Measurements from ENCODE around the gene SDK1.
"Not testable (repeated sequence)": the region's sequence is repeated elsewhere in the genome, so short reads cannot be mapped to it uniquely, and the experiment has no call there.

DNA sequence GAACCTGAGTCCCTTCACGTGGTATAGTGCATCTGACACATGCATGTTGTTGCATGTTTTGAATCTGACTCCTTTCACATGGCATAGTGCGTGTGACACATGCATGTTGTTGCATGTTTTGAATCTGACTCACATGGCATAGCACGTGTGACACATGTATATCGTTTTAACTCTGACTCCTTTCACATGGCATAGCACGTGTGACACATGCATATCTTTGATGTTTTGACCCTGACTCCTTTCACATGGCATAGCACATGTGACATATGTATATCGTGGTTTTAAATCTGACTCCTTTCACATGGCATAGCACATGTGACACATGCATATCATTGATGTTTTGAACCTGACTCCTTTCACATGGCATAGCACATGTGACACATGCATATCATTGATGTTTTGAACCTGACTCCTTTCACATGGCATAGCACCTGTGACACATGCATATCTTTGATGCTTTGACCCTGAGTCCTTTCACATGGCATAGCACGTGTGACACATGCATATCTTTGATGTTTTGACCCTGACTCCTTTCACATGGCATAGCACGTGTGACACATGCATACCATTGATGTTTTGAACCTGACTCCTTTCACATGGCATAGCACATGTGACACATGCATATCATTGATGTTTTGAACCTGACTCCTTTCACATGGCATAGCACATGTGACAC, 454.9 kb downstream of the SDK1 start:
- TF ChIP-seq, protein P1, sequence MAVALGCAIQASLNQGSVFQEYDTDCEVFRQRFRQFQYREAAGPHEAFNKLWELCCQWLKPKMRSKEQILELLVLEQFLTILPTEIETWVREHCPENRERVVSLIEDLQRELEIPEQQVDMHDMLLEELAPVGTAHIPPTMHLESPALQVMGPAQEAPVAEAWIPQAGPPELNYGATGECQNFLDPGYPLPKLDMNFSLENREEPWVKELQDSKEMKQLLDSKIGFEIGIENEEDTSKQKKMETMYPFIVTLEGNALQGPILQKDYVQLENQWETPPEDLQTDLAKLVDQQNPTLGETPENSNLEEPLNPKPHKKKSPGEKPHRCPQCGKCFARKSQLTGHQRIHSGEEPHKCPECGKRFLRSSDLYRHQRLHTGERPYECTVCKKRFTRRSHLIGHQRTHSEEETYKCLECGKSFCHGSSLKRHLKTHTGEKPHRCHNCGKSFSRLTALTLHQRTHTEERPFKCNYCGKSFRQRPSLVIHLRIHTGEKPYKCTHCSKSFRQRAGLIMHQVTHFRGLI (tag by site-specific recombination; IDR thresholded peaks at IDR 0.05): not testable (repeated sequence)
- TF ChIP-seq CTCF (tag by site-specific recombination; IDR thresholded peaks at IDR 0.05); ZNF785 (tag by site-specific recombination; IDR thresholded peaks at IDR 0.05); ZNF473 (tag by site-specific recombination; IDR thresholded peaks at IDR 0.05); ZNF558 (tag by site-specific recombination; IDR thresholded peaks at IDR 0.05); ZNF184 (tag by site-specific recombination; IDR thresholded peaks at IDR 0.05); ZNF274 (IDR thresholded peaks at IDR 0.05; ENCODE audit: low read length); ZNF274 (tag by site-specific recombination; IDR thresholded peaks at IDR 0.05; ENCODE audit: borderline replicate concordance); ZNF394 (tag by site-specific recombination; IDR thresholded peaks at IDR 0.05; ENCODE audit: borderline replicate concordance); ZNF138 (tag by site-specific recombination; IDR thresholded peaks at IDR 0.05; ENCODE audit: borderline replicate concordance); ZBTB7A (tag by site-specific recombination; IDR thresholded peaks at IDR 0.05; ENCODE audit: low read depth); ZNF510 (tag by site-specific recombination; IDR thresholded peaks at IDR 0.05; ENCODE audit: insufficient replicate concordance): not testable (repeated sequence)
- TF ChIP-seq, protein P2, sequence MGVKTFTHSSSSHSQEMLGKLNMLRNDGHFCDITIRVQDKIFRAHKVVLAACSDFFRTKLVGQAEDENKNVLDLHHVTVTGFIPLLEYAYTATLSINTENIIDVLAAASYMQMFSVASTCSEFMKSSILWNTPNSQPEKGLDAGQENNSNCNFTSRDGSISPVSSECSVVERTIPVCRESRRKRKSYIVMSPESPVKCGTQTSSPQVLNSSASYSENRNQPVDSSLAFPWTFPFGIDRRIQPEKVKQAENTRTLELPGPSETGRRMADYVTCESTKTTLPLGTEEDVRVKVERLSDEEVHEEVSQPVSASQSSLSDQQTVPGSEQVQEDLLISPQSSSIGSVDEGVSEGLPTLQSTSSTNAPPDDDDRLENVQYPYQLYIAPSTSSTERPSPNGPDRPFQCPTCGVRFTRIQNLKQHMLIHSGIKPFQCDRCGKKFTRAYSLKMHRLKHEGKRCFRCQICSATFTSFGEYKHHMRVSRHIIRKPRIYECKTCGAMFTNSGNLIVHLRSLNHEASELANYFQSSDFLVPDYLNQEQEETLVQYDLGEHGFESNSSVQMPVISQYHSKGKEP (tag by site-specific recombination; IDR thresholded peaks at IDR 0.05): not testable (repeated sequence)

All from HEK293 (cell line).